SK-N-SH (cell line): ENCODE results near the gene LCORL. TPM values are rescaled to one million over a fixed set of nuclear protein-coding genes. Genes with fewer than 3 reads are reported as not detected.

Experiments
- CTCF ChIA-PET: fragments of 300-600, 350-600 bp; formaldehyde crosslinking; extraction: SDS; loops from one replicate; lab custom pipeline; 2021; lab: Yijun Ruan, JAX
- POLR2A ChIA-PET: fragments of 350-600 bp; sonication (Branson Sonifier 250); formaldehyde crosslinking; extraction: SDS; loops from one replicate; lab custom pipeline; 2020; ENCODE audit warnings: antibody characterized with exemption, inconsistent platforms; lab: Yijun Ruan, JAX
- DNase-seq: peaks from one replicate; pipeline ENCODE4 v3.0.0; 2012
- H2AFZ ChIP-seq: fragments of 200-600 bp; sonication (generic); 2 replicates; pipeline ENCODE4 v1.8.1; 2016; ENCODE audit warnings: antibody characterized with exemption, mild to moderate bottlenecking, low read depth
- H3F3A ChIP-seq: fragments of 200-600 bp; sonication (generic); replicated peaks from 2 replicates; pipeline ENCODE3; 2016; ENCODE audit warnings: antibody characterized with exemption, mild to moderate bottlenecking; ENCODE audit not compliant: insufficient read depth
- H3K27ac ChIP-seq, 2 experiments: fragments of 200-500 bp in 1 of 2; fragments of 200-600 bp in 1 of 2; sonication (Bioruptor generic) in 1 of 2; sonication (generic), shearing (Covaris generic) in 1 of 2; 2 replicates each; pipeline versions ENCODE4 v1.5.1 to v1.6.1; 2014 to 2016; ENCODE audit warnings: low read depth in 2 of 2, inconsistent platforms in 1 of 2, low read length in 1 of 2, mild to moderate bottlenecking in 1 of 2, mixed read lengths in 1 of 2
- H3K27me3 ChIP-seq: fragments of 200-600 bp; sonication (generic), shearing (Covaris generic); 2 replicates; pipeline ENCODE4 v1.6.1; 2016; ENCODE audit warnings: mixed run types; ENCODE audit not compliant: insufficient read depth
- H3K36me3 ChIP-seq, 2 experiments: fragments of 200-500 bp in 1 of 2; fragments of 200-600 bp in 1 of 2; sonication (Bioruptor generic) in 1 of 2; sonication (generic) in 1 of 2; replicated peaks in 1 of 2; 2 replicates each; pipeline versions ENCODE3 to v1.5.1; 2014 to 2016; ENCODE audit warnings: low read length in 1 of 2, mild to moderate bottlenecking in 1 of 2; ENCODE audit not compliant: insufficient read depth in 2 of 2, control insufficient read depth in 1 of 2
- H3K4me1 ChIP-seq, 2 experiments: fragments of 200-500 bp in 1 of 2; fragments of 200-600 bp in 1 of 2; sonication (Bioruptor generic) in 1 of 2; sonication (generic), shearing (Covaris generic) in 1 of 2; 2 replicates each; pipeline versions ENCODE4 v1.5.1 to v1.6.1; 2014 to 2016; ENCODE audit warnings: low read depth in 1 of 2, low read length in 1 of 2, mixed run types in 1 of 2; ENCODE audit not compliant: insufficient read depth in 2 of 2, control insufficient read depth in 1 of 2
- H3K4me2 ChIP-seq: fragments of 200-600 bp; sonication (generic), shearing (Covaris generic); 2 replicates; pipeline ENCODE4 v1.6.1; 2017; ENCODE audit warnings: mixed run types
- H3K4me3 ChIP-seq, 2 experiments: fragments of 200-500 bp in 1 of 2; fragments of 200-600 bp in 1 of 2; sonication (Bioruptor generic) in 1 of 2; sonication (generic), shearing (Covaris generic) in 1 of 2; 2 replicates each; pipeline versions ENCODE4 v1.5.1 to v1.8.1; 2014 to 2016; ENCODE audit warnings: low read depth in 2 of 2, inconsistent platforms in 1 of 2, low read length in 1 of 2, mild to moderate bottlenecking in 1 of 2, mixed read lengths in 1 of 2, moderate library complexity in 1 of 2
- H3K79me2 ChIP-seq: fragments of 200-600 bp; sonication (generic); 2 replicates; pipeline ENCODE4 v1.8.1; 2017; ENCODE audit warnings: mild to moderate bottlenecking; ENCODE audit not compliant: insufficient read depth
- H3K9ac ChIP-seq: fragments of 200-600 bp; sonication (generic); 2 replicates; pipeline ENCODE4 v1.6.1; 2017; ENCODE audit warnings: mixed run types
- H3K9me2 ChIP-seq: fragments of 200-600 bp; sonication (generic); 2 replicates; pipeline ENCODE4 v1.6.1; 2017; ENCODE audit warnings: mixed run types
- H3K9me3 ChIP-seq: fragments of 200-600 bp; sonication (generic); 2 replicates; pipeline ENCODE4 v1.6.1; 2017; ENCODE audit warnings: mixed run types, mild to moderate bottlenecking, moderate library complexity
- H4K20me1 ChIP-seq: fragments of 200-600 bp; sonication (generic); 2 replicates; pipeline ENCODE4 v1.6.1; 2017; ENCODE audit warnings: mild to moderate bottlenecking, mixed run types; ENCODE audit not compliant: insufficient read depth
- CTCF ChIP-seq: fragments of 200-600 bp; sonication (generic); IDR thresholded peaks from 2 replicates; pipeline ENCODE4 v1.6.1; 2017; ENCODE audit warnings: antibody characterized with exemption, mild to moderate bottlenecking, moderate library complexity
- ELF1 ChIP-seq: IDR thresholded peaks from 2 replicates; pipeline ENCODE4 v1.4.0; 2012
- EP300 ChIP-seq, 2 experiments: IDR thresholded peaks; 2 replicates each; pipeline versions ENCODE4 v1.4.0 to v1.6.1; 2012; ENCODE audit warnings: borderline replicate concordance in 1 of 2, low read depth in 1 of 2, low read length in 1 of 2
- FOSL2 ChIP-seq: IDR thresholded peaks from 2 replicates; pipeline ENCODE4 v1.4.0; 2012; ENCODE audit warnings: low read depth, mild to moderate bottlenecking, moderate library complexity, borderline replicate concordance
- FOXJ3 ChIP-seq: sonication (generic); formaldehyde crosslinking; IDR thresholded peaks from 2 replicates; pipeline ENCODE4 v1.5.1; 2020; ENCODE audit warnings: mild to moderate bottlenecking, missing genetic modification reagents
- FOXM1 ChIP-seq: IDR thresholded peaks from 2 replicates; pipeline ENCODE4 v1.4.0; 2012; ENCODE audit warnings: low read depth, mild to moderate bottlenecking
- GABPA ChIP-seq: IDR thresholded peaks from 2 replicates; pipeline ENCODE4 v1.4.0; 2012; ENCODE audit warnings: low read depth, mild to moderate bottlenecking
- IRF3 ChIP-seq: fragments of 150-350 bp; IDR thresholded peaks from 2 replicates; pipeline ENCODE4 v1.6.1; 2016; ENCODE audit warnings: mild to moderate bottlenecking, low read depth, low read length
- JUND ChIP-seq: IDR thresholded peaks from 2 replicates; pipeline ENCODE4 v1.4.0; 2012
- MAX ChIP-seq: IDR thresholded peaks from 2 replicates; pipeline ENCODE4 v1.4.0; 2012; ENCODE audit warnings: low read depth
- MEF2A ChIP-seq: IDR thresholded peaks from 2 replicates; pipeline ENCODE4 v1.4.0; 2012; ENCODE audit warnings: low read depth, borderline replicate concordance
- NFIC ChIP-seq: IDR thresholded peaks from 2 replicates; pipeline ENCODE4 v1.4.0; 2012; ENCODE audit warnings: borderline replicate concordance
- NRF1 ChIP-seq: IDR thresholded peaks from 2 replicates; pipeline ENCODE4 v1.6.1; 2012; ENCODE audit warnings: low read depth, mild to moderate bottlenecking, low read length
- RAD21 ChIP-seq: IDR thresholded peaks from 2 replicates; pipeline ENCODE4 v1.6.1; 2012; ENCODE audit warnings: mild to moderate bottlenecking, low read length
- REST ChIP-seq: IDR thresholded peaks from 2 replicates; pipeline ENCODE4 v1.6.1; 2012; ENCODE audit warnings: mild to moderate bottlenecking, low read depth, low read length, moderate library complexity
- SIN3A ChIP-seq: IDR thresholded peaks from 2 replicates; pipeline ENCODE4 v1.6.1; 2012; ENCODE audit warnings: low read depth, mild to moderate bottlenecking, low read length, moderate library complexity, borderline replicate concordance
- USF2 ChIP-seq: fragments of 150-350 bp; IDR thresholded peaks from 2 replicates; pipeline ENCODE4 v1.6.1; 2017; ENCODE audit warnings: antibody characterized with exemption, low read length, low read depth, borderline replicate concordance
- YY1 ChIP-seq: IDR thresholded peaks from 2 replicates; pipeline ENCODE4 v1.4.0; 2012; ENCODE audit warnings: low read depth, mild to moderate bottlenecking
- ZBTB33 ChIP-seq: IDR thresholded peaks from 2 replicates; pipeline ENCODE4 v1.4.0; 2012; ENCODE audit warnings: low read depth, borderline replicate concordance
- WGBS: methylation state at CpG from one replicate; pipeline ENCODE4 v1.1.6; 2017; ENCODE audit warnings: low lambda C conversion rate; 5-methylcytosine and 5-hydroxymethylcytosine counted together
- polyA plus RNA-seq, 3 experiments: library from polyadenylated mRNA; depleted of rRNA; stranded (reverse); fragments of >200 nt; gene quantifications; 2 replicates each; pipeline ENCODE4 v1.2.3, GENCODE V29; 2012

Gene LCORL
- polyA plus RNA-seq, 1 of the 3 experiments (the other 2 are of a cell fraction) = 1.9 TPM

GRCh38 chr4:17846266-17846665 is 175.3 kb downstream of the LCORL start:
- Histone ChIP-seq H3K9me2 (no peaks in the 10 kb centered on the region), H3K9ac (no peak overlapping the region), H3K9me3 (peaks cover 4% of the 10 kb centered on the region; the same call in 1 of the 2 replicates), H4K20me1 (no peaks in the 10 kb centered on the region), H3K27ac (no peak overlapping the region; a peak in 1 of 4 replicates), H2AFZ (no peak overlapping the region), H3K4me1 (no peaks in the 10 kb centered on the region), H3K79me2 (peaks cover 5% of the 10 kb centered on the region), H3K4me3 (no peak overlapping the region), H3F3A (peaks cover 15% of the 10 kb centered on the region), H3K27me3 (no peaks in the 10 kb centered on the region), H3K4me2 (no peak overlapping the region), H3K36me3 (peaks cover 47 to 52% of the 10 kb centered on the region in 2 experiments)
- CTCF ChIA-PET = interaction anchor here (1.6 kb wide), 1 partner anchor 29 kb away, joined by 6 read pairs; no protein-coding TSS in a partner anchor
- no peak for DNase-seq
- POLR2A ChIA-PET = no interaction called here
- 98% methylated on average over 2 of the region's 2 CpGs for WGBS
- TF ChIP-seq EP300 (IDR thresholded peaks at IDR 0.05; ENCODE audit: borderline replicate concordance in 1 of 2, low read depth in 1 of 2, low read length in 1 of 2) = no peak
- TF ChIP-seq IRF3 = no peak
- no peak for TF ChIP-seq GABPA
- TF ChIP-seq MAX = no peak
- no peak for TF ChIP-seq FOSL2
- no peak for TF ChIP-seq YY1
- no peak for TF ChIP-seq REST
- TF ChIP-seq RAD21 = no peak
- TF ChIP-seq NFIC = no peak
- no peak for TF ChIP-seq USF2
- TF ChIP-seq MEF2A = no peak
- TF ChIP-seq NRF1 = no peak
- TF ChIP-seq JUND = no peak
- TF ChIP-seq ZBTB33 = no peak
- TF ChIP-seq FOXJ3 (CRISPR knock-in tag) = no peak
- no peak for TF ChIP-seq CTCF
- no peak for TF ChIP-seq FOXM1
- no peak for TF ChIP-seq SIN3A
- TF ChIP-seq ELF1 = no peak
